T47D (cell line): Measurements from ENCODE around the gene RABL2A.
"Not testable (repeated sequence)": the region's sequence is repeated elsewhere in the genome, so short reads cannot be mapped to it uniquely, and the experiment has no call there.

Source experiments
- DNase-seq, 2 experiments: peaks; one replicate each; pipeline versions ENCODE4 v3.0.0 to v3.0.0-alpha.2; 2011 to 2012; ENCODE audit warnings: low read depth in 1 of 2, low spot score in 1 of 2
- in situ Hi-C: cut with HindIII; loops from 2 replicates; pipeline ENCODE4 v1.10.0; 2016; ENCODE audit warnings: low sequenced_read_pairs, low pct_unique_long_range_greater_than_20kb

The RABL2A gene

DNA sequence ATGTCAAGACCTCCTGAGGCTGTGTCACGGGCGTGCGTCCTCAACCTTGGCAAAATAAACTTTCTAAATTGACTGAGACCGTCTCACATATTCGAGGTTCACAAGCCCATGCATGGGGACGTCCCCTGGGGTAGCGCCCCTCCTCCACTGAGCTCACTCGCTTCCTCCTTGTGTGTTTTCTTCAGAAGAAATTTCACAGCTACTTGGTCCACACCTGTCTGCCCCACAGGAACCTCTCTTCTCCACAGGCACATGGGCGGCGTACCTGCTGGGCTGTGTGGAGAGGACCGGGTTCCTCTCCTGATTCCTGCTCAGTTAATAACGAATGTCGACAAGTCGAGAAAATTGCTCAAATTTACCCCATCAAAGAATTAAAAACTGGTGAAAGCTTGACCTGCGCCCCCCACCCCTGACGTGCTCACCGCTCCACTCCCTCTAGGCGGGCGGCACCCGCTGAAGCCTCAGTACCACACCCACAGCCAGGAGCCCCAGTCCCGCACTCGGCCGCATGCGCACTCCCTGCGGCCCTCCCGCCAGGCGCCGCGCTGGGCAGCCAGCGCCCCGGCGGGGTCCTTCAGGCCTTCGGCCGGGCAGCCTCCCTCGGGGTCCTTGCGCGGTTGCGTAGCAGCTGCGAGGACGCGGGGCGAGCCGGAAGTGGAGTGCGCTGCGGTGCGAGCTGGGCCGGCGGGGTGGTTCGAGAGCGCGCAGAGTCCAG lies at the start of gene RABL2A:
TSS of gene RABL2A (plus strand) at position 651 of the 715 bp plus-strand sequence. CDS start 1,341 bp downstream, outside the sequence.
- in situ Hi-C loops, result not testable (repeated sequence)
- peak; percentile 46 to 82 for DNase-seq

- DNase-seq, in situ Hi-C loops: not testable (repeated sequence)
Observed at GRCh38 chr2:113578508-113578907, 48.6 kb upstream of the RABL2A start.

- DNase-seq, in situ Hi-C loops: not testable (repeated sequence)
Observed at GRCh38 chr2:113582473-113582872, 44.6 kb upstream of the RABL2A start.

DNA sequence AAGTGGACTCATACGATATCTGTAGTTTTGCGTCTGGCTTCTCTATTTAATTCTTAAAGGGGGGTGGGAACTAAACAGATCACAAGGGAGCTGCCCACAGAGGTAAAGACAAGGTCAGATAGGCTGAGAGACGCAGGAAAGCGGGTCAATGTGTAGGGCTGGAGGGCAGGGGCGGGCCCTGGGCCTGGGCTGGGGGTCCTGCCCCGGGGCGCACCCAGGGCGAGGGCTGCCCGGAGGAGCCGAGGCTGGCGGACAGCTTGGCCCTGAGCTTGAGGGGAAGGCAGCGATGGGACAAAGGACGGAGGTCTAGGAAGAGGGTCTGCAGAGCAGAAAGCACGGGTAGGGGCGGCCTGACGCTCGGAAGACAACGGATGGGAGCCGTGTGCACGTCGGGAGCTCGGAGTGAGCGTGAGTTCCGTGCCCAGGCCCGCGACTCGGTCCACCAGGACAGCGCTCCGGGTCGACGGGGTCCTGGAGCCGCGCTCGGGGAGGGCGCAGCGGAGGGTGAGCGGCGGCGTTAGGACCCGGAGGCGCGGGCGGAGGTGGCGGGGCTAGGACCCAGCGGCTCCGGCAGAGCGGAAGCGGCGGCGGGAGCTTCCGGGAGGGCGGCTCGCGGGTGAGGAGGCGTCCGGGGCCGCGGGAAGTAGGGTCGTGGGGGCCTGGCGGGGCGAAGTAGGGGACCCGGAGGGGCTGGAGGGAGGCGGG lies 43.4 kb upstream of the RABL2A start:
- in situ Hi-C loops, result not testable (repeated sequence)
- peak; percentile 14 to 60 for DNase-seq

DNA sequence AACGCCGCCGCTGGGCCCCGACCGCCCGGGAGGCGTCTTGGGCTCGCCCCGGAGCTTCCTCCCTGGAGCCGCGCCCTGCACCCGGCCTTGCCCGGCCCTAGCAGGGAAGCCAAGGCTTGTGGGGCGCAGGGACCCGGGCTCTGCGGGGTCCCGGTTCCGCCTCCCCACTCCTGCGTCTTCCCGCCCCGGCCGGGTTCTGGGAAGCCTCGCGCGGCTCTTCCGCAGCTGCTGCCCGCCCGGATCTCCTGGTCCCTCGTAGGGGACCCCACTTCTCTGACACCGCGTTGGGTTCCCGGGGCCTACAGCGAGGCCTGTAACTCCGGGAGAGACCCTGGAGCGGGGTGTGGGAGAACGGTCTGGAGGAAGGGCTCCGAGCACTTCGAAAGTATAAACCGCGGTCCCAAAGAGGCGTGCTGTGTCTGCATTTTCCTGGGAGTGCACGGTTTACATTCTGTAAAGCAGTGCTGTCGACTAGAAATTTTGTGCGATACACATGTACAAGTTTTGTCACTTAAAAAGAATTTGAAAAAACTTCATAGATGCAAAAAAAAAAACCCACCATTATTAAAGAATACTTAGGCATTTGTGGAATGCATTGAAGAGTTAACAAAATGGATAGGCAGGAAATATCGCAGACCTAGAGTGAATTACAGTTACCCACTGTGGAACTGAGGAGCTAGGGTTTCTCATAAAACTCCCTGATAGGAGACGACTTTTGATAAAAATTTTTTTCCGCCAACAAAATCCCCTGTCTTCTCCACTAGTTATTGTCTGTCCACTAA lies 42.6 kb upstream of the RABL2A start:
- DNase-seq, in situ Hi-C loops: not testable (repeated sequence)

DNA sequence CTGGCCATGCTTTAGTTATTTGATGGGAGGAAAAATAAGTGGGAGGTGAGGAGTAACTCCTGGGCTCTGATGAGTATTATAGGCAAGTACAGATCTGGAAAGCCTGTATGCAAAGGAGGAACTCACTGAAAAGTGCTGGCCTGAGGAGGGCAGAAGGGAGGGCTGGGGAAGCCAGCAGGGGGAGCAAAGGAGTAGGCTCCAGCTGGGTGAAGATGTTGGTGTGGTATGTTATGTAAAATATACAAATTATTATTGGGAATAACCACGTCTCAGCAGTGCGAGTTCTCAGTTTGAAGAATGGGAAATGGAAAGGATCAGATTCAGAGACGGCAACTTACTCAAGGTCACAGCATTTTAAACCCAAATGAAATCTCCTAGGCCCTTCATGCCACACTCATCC lies 39.9 kb upstream of the RABL2A start:
- in situ Hi-C loops, result not testable (repeated sequence)
- DNase-seq, result peak in 1 of 2 experiments; percentile 49

- DNase-seq, in situ Hi-C loops: not testable (repeated sequence)
Observed at GRCh38 chr2:113589591-113589990, 37.5 kb upstream of the RABL2A start.

GRCh38 chr2:113591926-113592325 lies 35.1 kb upstream of the RABL2A start:
- DNase-seq, in situ Hi-C loops: not testable (repeated sequence)

DNA sequence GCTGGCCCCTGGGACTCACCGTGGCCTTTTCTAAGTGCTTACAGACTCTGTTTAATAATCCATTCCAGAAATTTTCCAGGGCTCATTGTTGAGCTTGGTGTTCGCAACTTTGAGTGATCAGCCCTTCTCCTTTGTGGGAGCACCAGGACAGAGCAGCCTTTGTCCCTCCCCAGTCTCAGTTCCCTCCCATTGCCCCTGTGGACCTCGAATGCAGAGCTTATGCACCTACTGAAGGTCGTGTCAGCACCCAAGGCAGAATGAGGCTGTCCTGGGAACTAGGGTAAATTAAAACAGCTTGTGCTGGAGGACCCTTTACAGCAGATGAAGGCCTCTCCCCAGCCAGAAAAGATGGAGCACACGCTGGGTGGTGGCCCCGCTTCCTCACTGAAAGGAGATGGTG lies 33.8 kb upstream of the RABL2A start:
- in situ Hi-C loops, DNase-seq: not testable (repeated sequence)

DNA sequence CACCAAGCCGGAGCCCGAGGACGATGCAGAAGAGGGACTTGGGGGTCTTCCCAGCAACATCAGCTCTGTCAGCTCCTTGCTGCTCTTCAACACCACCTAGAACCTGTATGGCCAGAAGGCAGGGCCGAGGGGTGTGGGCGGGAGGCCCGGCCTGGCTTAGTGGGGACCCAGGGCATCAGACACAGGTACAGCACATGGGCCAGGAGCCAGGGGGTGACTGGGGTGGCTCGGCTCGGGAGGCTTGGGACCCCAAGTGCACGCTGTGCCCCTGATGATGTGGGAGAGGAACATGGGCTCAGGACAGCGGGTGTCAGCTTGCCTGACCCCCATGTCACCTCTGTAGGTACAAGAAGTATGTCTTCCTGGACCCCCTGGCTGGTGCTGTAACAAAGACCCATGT lies 31.3 kb upstream of the RABL2A start:
- DNase-seq, in situ Hi-C loops: not testable (repeated sequence)

GRCh38 chr2:113597164-113597563 lies 29.9 kb upstream of the RABL2A start:
- DNase-seq, in situ Hi-C loops: not testable (repeated sequence)

DNA sequence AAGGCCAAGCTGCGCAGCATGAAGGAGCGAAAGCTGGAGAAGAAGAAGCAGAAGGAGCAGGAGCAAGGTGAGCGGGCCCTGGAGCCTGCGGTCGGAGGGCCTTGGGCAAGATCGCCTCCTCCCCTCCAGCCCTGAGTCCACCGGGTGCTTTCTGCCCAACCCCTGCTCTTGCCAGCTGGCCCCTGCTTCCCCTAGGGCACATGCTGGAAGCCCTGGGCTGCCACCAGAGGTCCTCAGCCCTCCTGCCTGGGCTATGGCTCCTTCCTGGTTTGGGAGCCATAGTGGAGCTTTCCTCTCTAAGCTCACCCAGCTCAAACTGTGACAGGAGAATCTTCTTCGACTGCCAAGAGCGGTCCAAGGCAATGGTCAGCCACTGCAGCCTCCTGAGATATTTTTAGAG lies 29.5 kb upstream of the RABL2A start:
- DNase-seq, in situ Hi-C loops: not testable (repeated sequence)

- DNase-seq, in situ Hi-C loops: not testable (repeated sequence)
Observed at GRCh38 chr2:113598180-113598579, 28.9 kb upstream of the RABL2A start.

DNA sequence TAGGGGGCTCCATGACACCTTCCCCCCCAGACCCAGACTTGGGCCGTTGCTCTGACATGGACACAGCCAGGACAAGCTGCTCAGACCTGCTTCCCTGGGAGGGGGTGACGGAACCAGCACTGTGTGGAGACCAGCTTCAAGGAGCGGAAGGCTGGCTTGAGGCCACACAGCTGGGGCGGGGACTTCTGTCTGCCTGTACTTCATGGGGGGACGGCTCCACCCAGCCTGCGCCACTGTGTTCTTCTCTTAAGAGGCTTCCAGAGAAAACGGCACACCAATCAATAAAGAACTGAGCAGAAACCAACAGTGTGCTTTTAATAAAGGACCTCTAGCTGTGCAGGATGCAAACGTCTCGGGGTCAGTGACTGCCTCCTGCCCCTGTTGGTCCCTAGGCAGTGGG lies 28.3 kb upstream of the RABL2A start:
- in situ Hi-C loops, DNase-seq: not testable (repeated sequence)

- in situ Hi-C loops, DNase-seq: not testable (repeated sequence)
Observed at GRCh38 chr2:113599208-113599607, 27.9 kb upstream of the RABL2A start.

- DNase-seq, result peak; percentile 59 to 93
- in situ Hi-C loops, result not testable (repeated sequence)
Observed at GRCh38 chr2:113602040-113602769, 24.9 kb upstream of the RABL2A start.
